ENCODE results near the gene PGBD2.
"Not testable (repeated sequence)": the region's sequence is repeated elsewhere in the genome, so short reads cannot be mapped to it uniquely, and the experiment has no call there.

PGBD2 gene

DNA sequence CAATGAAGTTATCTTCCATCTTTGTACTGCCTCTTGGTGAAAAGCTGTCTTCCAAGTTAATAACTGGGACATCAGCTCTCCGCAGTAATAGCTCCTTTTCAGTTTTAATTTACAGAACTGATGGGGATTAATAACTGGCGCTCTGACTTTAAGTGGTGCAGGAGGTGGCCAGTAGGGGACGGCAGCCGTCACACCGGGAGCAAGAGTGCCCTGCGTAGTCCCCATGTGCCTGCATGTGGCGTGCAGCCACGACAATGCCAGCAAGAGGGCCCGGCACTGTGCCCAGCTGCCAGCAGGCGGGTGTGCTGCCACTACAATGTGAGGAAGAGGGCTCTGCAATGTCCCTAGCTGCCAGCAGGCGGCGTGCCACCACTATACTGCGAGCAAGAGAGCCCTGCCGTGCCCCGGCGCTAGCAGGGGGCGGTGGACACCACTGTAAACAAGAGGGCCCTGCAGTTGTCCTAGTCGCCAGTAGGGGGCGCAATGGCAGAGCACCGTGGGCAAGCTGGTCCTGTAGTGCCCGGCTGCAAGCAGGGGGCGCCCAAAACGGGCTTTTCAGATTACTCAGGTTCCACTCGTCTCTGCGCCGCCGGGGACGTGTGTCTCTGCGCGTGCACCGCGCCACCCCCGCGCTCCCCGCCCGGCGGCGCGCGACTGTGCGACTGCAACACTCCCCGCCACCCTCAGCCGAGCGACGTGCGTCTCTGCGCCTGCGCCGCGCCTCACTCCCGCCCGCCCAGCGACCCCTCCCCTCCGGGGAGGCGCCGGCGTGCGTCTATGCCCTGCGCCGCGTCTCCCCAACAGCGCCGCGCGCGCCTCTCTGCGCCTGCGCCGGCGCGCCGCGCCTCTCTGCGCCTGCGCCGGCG is 38.3 kb downstream of the PGBD2 start:
- TF ChIP-seq, protein P1, sequence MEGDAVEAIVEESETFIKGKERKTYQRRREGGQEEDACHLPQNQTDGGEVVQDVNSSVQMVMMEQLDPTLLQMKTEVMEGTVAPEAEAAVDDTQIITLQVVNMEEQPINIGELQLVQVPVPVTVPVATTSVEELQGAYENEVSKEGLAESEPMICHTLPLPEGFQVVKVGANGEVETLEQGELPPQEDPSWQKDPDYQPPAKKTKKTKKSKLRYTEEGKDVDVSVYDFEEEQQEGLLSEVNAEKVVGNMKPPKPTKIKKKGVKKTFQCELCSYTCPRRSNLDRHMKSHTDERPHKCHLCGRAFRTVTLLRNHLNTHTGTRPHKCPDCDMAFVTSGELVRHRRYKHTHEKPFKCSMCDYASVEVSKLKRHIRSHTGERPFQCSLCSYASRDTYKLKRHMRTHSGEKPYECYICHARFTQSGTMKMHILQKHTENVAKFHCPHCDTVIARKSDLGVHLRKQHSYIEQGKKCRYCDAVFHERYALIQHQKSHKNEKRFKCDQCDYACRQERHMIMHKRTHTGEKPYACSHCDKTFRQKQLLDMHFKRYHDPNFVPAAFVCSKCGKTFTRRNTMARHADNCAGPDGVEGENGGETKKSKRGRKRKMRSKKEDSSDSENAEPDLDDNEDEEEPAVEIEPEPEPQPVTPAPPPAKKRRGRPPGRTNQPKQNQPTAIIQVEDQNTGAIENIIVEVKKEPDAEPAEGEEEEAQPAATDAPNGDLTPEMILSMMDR (IDR thresholded peaks at IDR 0.05; ENCODE audit: control insufficient read depth, extremely low read depth, insufficient read depth), result peak; percentile 12; the same call in 1 of the 2 replicates
- DNase-seq (ENCODE audit: low read depth); H3K4me3 ChIP-seq (ENCODE audit: low read depth, low read length): not testable (repeated sequence)

DNA sequence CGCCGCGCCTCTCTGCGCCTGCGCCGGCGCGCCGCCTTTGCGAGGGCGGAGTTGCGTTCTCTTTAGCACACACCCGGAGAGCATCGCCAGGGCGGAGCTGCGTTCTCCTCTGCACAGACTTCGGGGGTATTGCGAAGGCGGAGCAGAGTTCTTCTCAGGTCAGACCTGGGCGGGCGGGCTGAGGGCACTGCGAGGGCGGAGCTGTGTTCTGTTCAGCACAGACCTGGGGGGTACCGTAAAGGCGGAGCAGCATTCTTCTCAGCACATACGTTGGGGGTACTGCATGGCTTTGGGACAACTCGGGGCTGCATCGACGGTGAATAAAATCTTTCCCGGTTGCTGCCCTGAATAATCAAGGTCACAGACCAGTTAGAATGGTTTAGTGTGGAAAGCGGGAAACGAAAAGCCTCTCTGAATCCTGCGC is 39.0 kb downstream of the PGBD2 start:
- DNase-seq (ENCODE audit: low read depth); H3K4me3 ChIP-seq (ENCODE audit: low read depth, low read length): not testable (repeated sequence)

DNA sequence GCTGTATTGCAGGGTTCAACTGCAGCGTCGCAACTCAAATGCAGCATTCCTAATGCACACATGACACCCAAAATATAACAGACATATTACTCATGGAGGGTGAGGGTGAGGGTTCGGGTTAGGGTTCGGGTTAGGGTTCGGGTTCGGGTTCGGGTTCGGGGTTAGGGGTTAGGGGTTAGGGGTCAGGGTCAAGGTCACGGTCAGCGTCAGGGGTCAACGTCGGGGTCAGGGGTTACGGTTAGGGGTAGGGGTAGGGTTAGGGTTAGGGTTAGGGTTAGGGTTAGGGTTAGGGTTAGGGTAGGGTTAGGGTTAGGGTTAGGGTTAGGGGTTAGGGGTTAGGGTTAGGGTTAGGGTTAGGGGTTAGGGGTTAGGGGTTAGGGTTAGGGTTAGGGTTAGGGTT is 39.4 kb downstream of the PGBD2 start:
- not testable (repeated sequence) for DNase-seq (ENCODE audit: low read depth); H3K4me3 ChIP-seq (ENCODE audit: low read depth, low read length)

DNA sequence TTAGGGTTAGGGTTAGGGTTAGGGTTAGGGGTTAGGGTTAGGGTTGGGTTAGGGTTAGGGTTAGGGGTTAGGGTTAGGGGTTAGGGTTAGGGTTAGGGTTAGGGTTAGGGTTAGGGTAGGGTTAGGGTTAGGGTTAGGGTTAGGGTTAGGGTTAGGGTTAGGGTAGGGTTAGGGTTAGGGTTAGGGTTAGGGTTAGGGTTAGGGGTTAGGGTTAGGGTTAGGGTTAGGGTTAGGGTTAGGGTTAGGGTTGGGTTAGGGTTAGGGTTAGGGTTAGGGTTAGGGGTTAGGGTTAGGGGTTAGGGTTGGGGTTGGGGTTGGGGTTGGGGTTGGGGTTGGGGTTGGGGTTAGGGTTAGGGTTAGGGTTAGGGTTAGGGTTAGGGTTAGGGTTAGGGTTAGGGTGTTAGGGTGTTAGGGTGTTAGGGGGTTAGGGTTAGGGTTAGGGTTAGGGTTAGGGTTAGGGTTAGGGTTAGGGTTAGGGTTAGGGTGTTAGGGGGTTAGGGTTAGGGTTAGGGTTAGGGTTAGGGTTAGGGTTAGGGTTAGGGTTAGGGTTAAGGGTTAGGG is 39.9 kb downstream of the PGBD2 start:
- DNase-seq (ENCODE audit: low read depth); H3K4me3 ChIP-seq (ENCODE audit: low read depth, low read length): not testable (repeated sequence)

All from LNCaP clone FGC (cell line).